ENCODE measurements around the gene USP20. TPM values are rescaled to one million over a fixed set of nuclear protein-coding genes. Genes with fewer than 3 reads are reported as not detected.

Gene USP20
- total RNA-seq, 1 donor from 2014 or later, result 21.3 TPM

DNA sequence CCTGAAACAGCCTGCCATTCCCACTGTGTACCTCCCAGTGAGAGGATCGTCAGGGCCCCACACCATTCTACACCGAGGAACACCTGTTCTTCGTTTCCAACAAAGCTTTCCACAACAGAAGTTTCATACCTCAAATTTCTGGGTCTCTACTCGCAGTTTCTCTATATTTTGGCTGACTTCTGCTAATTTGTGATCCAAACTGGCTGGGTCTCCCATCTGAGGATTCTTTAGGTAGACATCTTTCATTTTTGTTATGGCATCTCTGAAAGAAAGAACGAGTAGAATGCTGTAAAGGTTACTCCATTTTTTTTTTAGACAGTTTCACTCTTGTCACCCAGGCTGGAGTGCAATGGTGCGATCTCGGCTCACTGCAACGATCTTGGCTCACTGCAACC, 67.5 kb downstream of the USP20 start:
- Mint-ChIP-seq H3K9me3 (ENCODE audit: low read depth) (no peaks in the 10 kb centered on the region), H3K4me3 (ENCODE audit: unreplicated experiment) (no peak overlapping the region), H3K4me1 (ENCODE audit: low read depth) (peaks cover 5% of the 10 kb centered on the region), H3K27ac (ENCODE audit: unreplicated experiment) (no peak overlapping the region), H3K27me3 (ENCODE audit: low read depth) (no peaks in the 10 kb centered on the region), H3K36me3 (ENCODE audit: low read depth) (peaks cover 35% of the 10 kb centered on the region)
- TF ChIP-seq, protein P1, sequence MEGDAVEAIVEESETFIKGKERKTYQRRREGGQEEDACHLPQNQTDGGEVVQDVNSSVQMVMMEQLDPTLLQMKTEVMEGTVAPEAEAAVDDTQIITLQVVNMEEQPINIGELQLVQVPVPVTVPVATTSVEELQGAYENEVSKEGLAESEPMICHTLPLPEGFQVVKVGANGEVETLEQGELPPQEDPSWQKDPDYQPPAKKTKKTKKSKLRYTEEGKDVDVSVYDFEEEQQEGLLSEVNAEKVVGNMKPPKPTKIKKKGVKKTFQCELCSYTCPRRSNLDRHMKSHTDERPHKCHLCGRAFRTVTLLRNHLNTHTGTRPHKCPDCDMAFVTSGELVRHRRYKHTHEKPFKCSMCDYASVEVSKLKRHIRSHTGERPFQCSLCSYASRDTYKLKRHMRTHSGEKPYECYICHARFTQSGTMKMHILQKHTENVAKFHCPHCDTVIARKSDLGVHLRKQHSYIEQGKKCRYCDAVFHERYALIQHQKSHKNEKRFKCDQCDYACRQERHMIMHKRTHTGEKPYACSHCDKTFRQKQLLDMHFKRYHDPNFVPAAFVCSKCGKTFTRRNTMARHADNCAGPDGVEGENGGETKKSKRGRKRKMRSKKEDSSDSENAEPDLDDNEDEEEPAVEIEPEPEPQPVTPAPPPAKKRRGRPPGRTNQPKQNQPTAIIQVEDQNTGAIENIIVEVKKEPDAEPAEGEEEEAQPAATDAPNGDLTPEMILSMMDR (IDR thresholded peaks at IDR 0.05), result no peak
- DNase-seq (ENCODE audit: low spot score), result no peak

DNA sequence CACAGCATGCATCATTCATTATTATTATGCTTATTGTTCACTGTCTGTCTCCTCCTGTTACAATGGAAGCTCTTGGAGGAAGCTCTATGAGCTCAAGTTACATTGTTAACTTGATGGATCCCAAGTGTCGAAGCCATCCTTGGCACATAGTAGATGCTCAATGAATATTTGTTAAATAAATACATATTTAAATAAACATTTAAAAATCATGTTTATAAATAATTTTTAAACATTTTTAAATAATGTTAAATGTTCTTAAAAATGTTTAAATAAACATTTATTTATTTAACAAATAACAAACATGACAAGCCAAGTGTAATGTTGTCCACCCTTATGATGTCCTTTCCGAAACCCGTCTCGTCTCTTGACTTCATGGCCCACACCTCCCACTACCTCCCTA, 69.5 kb downstream of the USP20 start:
- peaks cover 10% of the 10 kb centered on the region for H3K4me1 Mint-ChIP-seq (ENCODE audit: low read depth)
- H3K36me3 Mint-ChIP-seq (ENCODE audit: low read depth), result peaks cover 29% of the 10 kb centered on the region
- H3K27me3 Mint-ChIP-seq (ENCODE audit: low read depth), result no peaks in the 10 kb centered on the region
- TF ChIP-seq, protein P1 (IDR thresholded peaks at IDR 0.05), result no peak
- DNase-seq (ENCODE audit: low spot score), result no peak
- H3K4me3 Mint-ChIP-seq (ENCODE audit: unreplicated experiment), result no peak overlapping the region
- H3K9me3 Mint-ChIP-seq (ENCODE audit: low read depth), result no peaks in the 10 kb centered on the region
- no peak overlapping the region for H3K27ac Mint-ChIP-seq (ENCODE audit: unreplicated experiment)

DNA sequence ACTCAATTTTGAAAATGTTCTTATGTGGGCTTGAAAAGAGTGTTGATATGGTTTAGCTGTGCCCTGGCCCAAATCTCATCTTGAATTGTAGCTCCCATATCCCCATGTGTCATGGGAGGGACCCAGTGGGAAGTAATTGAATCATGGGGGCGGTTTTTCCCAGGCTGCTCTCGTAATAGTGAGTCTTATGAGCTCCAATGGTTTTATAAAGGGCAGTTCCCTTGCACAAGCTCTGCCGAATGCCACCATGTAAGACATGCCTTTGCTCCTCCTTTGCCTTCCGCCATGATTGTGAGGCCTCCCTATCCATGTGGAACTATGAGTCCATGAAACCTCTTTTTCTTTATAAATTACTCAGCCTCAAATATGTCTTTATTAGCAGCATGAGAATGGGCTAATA, 71.0 kb downstream of the USP20 start:
- peaks cover 25% of the 10 kb centered on the region for H3K4me1 Mint-ChIP-seq (ENCODE audit: low read depth)
- H3K4me3 Mint-ChIP-seq (ENCODE audit: unreplicated experiment), result no peak overlapping the region
- DNase-seq (ENCODE audit: low spot score), result no peak
- no peaks in the 10 kb centered on the region for H3K27me3 Mint-ChIP-seq (ENCODE audit: low read depth)
- H3K36me3 Mint-ChIP-seq (ENCODE audit: low read depth), result peaks cover 25% of the 10 kb centered on the region
- TF ChIP-seq, protein P1 (IDR thresholded peaks at IDR 0.05), result no peak
- H3K27ac Mint-ChIP-seq (ENCODE audit: unreplicated experiment), result no peak overlapping the region
- no peaks in the 10 kb centered on the region for H3K9me3 Mint-ChIP-seq (ENCODE audit: low read depth)

DNA sequence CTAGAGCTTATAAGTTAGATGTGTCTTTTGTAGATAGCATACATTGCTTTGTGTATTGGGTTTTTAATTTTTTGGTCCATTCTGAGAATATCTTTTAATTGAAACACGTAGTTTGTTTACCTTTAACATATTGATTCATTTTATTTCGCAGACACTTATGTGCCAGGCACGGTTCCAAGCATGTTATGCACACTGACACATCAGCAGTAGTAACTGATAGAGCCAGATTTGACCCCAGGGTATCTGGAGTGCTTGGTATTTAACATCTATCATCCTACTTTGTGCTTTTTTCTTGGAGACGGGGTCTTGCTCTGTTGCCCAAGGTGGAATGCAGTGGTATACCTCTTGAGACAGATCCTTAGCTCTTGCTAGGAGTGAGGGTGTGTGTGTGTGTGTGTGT, 71.9 kb downstream of the USP20 start:
- Mint-ChIP-seq H3K4me1 (ENCODE audit: low read depth) (peaks cover 25% of the 10 kb centered on the region), H3K27ac (ENCODE audit: unreplicated experiment) (no peak overlapping the region), H3K27me3 (ENCODE audit: low read depth) (no peaks in the 10 kb centered on the region), H3K36me3 (ENCODE audit: low read depth) (peaks cover 21% of the 10 kb centered on the region), H3K4me3 (ENCODE audit: unreplicated experiment) (no peak overlapping the region), H3K9me3 (ENCODE audit: low read depth) (no peaks in the 10 kb centered on the region)
- TF ChIP-seq, protein P1 (IDR thresholded peaks at IDR 0.05), result no peak
- DNase-seq (ENCODE audit: low spot score), result no peak

DNA sequence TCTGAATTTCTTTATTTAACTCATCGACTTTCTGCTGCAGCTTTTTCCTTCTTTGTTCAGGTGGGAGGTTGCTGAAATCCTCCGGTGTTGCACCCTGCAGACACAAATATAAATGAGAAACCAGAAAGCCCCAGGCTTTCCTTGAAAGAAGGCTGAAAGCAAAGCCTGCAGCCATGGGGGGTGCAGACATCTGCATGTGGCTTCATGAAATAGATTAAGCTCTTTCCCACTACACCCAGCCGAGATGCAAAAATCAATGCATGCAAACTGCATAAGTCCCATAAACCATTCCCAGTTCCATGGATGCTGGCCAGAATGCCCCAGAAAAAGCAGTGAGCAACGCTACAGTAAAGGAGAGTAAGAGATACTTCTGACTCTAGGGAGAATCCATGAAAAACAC, 73.6 kb downstream of the USP20 start:
- TF ChIP-seq, protein P1 (IDR thresholded peaks at IDR 0.05), result no peak

More for the DNA sequence above, 73.6 kb downstream of the USP20 start:
- Mint-ChIP-seq H3K27ac (ENCODE audit: unreplicated experiment) (peak overlapping the region; percentile 86), H3K36me3 (ENCODE audit: low read depth) (peaks cover 17% of the 10 kb centered on the region), H3K27me3 (ENCODE audit: low read depth) (no peaks in the 10 kb centered on the region), H3K4me3 (ENCODE audit: unreplicated experiment) (no peak overlapping the region), H3K4me1 (ENCODE audit: low read depth) (peaks cover 25% of the 10 kb centered on the region), H3K9me3 (ENCODE audit: low read depth) (no peaks in the 10 kb centered on the region)
- DNase-seq (ENCODE audit: low spot score), result no peak
